GM03348 (cell line): ENCODE data around the gene SLC5A6.
A peak's percentile ranks its signal among the peaks of the same experiment; 100 is the strongest.
"Not testable (repeated sequence)": the region's sequence is repeated elsewhere in the genome, so short reads cannot be mapped to it uniquely, and the experiment has no call there.

Experiments
- DNase-seq: peaks from one replicate; pipeline ENCODE4 v3.0.0; 2012; ENCODE audit warnings: low spot score

SLC5A6 gene

GRCh38 chr2:27205206-27205605 is 6.9 kb downstream of the SLC5A6 start:
- no peak for DNase-seq

DNA sequence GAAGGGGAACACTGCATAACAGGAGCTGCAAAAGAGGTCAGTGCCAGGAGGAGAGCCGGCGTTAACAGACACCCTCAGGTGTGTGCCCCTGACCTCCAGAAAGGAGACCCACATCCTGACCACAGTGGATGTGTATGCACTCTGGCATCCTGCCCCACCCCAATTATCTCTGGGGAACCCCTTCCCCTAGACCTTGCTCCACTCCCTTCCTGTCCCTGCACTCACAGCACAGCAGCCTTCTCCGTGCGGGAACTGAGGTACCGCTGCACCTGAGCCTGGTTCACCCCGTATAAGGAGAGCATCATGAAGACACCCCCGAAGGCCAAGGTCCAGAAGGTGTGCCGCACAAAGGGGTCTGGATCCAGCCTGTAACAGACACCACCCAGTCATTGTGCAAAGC is 7.5 kb downstream of the SLC5A6 start:
- DNase-seq, result no peak

GRCh38 chr2:27203741-27204140 is 8.3 kb downstream of the SLC5A6 start:
- DNase-seq, result no peak

DNA sequence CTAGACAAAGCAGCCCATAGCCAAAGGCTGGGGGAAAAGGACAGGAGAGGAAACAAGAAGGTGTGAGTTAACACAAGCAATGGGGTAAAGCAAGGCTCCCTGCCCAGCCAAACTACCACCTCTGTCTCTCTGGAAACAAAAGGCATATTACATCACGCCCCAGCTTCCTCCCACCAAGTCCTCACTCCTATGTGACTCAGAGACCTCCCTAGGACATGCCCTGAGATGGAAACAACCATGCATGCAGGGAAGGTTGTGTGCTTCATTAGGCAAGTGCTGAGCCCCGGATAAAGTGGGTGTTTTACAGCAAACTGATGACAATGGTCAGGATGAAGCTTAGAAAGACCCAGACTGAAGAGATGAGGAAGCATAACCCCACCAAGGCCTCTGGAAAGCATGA is 9.2 kb downstream of the SLC5A6 start:
- DNase-seq, result no peak

DNA sequence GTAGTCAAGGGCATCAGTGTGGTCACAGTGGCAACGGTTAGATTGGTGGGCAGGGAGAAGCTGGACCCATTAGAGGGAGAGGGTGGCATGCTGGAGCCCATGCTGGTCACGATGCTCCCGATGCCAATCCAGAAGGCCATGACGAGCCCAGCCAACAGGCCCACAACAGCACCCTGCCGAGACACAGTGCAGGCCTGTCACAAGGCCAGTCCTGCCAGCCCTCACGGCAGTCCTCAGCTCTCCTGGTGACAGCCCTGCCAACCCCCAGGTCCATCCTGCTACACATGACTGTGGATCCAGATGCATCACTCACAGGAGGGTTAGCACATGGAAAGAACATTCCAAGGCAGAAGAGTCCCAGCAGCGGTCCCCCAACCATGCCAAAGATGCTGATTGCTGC is 10.4 kb downstream of the SLC5A6 start:
- no peak for DNase-seq

DNA sequence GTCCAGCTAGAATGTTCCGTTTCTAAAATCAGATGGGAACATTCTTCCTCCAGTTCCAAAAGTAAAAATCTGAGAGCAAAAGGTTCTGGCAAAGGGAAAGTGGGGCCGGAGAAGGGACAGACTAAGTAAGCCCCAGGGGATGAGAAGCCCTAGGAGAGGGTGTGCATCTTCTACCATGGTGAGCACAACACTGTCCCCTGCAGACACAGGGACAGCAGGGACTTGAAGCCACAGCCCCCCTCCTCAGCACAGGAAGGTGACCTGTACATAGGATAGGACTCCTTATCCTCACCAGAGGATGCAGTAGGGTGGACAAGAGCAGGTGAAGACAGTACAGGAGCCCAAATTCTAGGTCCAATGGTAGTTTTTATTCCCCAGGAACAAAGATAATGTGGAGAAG is 12.8 kb downstream of the SLC5A6 start:
- DNase-seq, result no peak

- DNase-seq, result no peak
Observed at GRCh38 chr2:27198627-27199026, 13.4 kb downstream of the SLC5A6 start.

DNA sequence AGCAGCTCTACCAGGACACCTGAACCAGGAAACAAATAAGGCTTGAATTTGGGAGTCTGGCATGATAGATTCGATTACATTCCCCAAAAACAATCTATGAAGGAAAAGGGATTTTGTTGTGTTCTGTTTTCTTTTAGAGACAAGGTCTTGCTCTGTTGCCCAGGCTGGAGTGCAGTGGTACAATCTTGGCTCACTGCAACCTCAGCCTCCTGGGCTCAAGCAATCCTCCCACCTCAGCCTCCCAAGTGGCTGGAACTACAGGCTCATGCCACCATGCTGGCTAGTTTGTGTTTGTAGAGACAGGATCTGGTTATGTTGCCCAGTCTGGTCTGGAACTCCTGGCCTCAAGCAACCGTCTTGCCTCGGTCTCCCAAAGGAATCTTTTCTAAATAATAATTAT is 14.0 kb downstream of the SLC5A6 start:
- DNase-seq, result not testable (repeated sequence)

DNA sequence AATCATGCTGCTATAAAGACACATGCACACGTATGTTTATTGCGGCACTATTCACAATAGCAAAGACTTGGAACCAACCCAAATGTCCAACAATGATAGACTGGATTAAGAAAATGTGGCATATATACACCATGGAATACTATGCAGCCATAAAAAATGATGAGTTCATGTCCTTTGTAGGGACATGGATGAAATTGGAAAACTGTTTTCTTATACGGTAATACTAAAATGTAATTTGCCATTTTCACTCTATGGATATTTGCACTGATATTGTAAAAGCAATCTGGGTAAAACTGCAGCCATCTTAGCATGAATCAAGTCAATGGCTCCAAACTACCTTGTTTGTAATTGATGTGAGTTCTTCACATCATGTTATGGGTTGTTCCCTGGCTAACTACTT is 16.3 kb downstream of the SLC5A6 start:
- DNase-seq, result not testable (repeated sequence)

GRCh38 chr2:27194538-27195354 is 17.3 kb downstream of the SLC5A6 start:
- DNase-seq, result no peak

- peak; percentile 79 for DNase-seq
Observed at GRCh38 chr2:27191070-27191829, 20.8 kb downstream of the SLC5A6 start.

GRCh38 chr2:27189989-27190388 is 22.1 kb downstream of the SLC5A6 start:
- no peak for DNase-seq

- no peak for DNase-seq
Observed at GRCh38 chr2:27186613-27187345, 25.3 kb downstream of the SLC5A6 start.

DNA sequence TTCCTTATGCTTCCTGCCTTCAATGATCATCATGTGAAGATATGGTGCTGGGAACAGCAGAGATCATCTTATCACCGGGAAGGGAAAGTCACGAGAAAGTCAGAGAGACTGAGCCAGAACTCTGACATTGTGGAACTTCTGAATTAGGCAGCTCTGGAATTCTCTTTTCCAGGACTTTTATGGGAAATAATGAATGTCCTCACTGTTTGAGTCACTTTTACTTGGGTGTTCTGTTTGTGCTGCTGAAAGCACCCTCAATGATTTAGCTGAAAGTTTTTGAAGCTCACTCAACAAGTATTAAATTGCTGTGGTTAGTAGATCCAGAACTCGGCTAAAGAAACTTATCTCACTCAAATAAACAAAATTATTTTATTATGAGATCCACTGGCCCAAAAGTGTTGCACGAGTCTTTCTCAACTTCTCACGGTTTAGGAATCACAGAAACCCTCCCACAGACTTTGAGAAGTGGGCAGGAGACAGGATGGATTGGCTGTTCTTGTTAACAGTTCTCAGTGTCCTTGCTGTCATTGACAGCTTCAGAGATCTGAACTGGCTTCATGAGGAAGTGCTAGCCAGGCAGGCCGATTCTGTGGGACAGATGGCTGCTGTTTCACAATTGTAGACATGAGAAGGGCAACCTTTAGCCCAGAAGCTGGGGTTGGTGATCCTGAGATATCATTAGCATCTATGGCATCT is 26.6 kb downstream of the SLC5A6 start:
- DNase-seq, result peak; percentile 63

- no peak for DNase-seq
Observed at GRCh38 chr2:27184115-27184514, 28.0 kb downstream of the SLC5A6 start.

DNA sequence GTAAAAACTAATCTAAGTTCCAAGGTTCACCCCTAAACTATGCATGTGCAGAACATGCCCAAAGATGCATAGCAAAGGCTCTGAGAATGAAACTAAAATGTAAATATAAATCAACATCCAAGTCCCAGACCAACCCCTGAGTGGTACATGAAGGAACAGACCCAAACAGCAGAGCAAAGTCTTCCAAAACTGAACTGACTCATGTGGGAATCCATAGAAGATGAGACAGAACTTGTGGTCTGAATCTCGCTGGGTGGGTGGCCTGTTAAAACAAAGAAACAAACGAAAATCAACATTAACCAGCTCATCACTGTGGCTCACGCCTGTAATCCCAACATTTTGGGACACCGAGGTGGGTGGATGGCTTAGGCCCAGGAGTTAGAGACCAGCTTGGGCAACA is 29.7 kb downstream of the SLC5A6 start:
- no peak for DNase-seq

GRCh38 chr2:27179344-27180000 is 32.6 kb downstream of the SLC5A6 start:
- DNase-seq, result no peak

- DNase-seq, result no peak
Observed at GRCh38 chr2:27178469-27178868, 33.6 kb downstream of the SLC5A6 start.

DNA sequence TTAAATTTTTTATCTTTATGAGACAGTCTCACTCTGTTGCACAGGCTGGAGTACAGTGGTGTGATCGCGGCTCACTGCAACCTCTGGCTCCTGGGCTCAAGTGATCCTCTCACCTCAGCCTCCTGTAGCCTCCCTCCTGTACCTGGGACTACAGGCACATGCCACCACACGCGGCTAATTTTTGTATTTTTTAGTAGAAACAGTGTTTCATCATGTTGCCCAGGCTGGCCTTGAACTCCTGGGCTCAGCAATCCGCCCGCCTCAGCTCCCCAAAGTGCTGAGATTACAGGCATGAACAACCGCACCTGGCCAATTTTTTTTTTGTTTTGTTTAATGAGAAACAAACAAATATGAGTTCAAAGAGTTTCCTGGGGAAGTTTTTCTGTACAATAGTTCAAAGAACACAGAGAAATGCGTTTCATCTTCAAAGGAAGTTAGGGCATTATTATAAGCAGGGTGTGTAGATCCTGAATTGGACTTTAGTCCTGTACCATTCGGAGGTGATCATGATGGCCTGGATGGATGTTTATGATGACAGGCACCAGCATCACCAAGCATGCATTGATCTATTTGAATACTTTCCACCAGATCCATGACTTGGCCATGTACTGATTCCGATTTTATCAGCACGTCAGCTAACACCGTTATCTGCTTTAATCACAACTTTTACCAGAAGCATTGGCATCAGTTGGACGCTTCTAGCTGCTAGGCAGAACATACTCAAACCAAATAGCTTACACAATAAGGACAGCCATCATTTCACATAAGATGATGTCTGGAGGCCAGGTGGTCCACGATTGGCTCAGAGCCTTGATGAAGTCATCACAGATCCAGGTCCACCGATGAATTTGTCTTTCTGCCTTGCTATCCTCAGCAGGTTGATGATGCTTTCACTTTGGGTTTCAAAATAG is 34.4 kb downstream of the SLC5A6 start:
- DNase-seq, result no peak

DNA sequence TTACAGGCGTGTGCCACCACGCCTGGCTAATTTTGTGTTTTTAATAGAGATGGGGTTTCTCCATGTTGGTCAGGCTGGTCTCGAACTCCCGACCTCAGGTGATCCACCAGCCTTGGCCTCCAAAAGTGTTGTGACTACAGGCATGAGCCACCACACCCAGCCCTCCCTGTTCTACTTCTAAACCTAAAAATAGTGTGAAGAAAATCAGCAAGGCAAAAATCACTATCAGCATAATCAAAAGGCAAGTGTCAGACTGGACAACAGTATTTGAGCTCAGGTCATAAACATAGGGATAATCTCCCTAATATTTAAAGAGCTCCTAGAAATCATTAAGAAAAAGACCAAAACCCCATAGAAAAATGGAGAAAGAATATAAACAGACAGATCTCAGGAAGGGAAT is 36.3 kb downstream of the SLC5A6 start:
- DNase-seq, result not testable (repeated sequence)

GRCh38 chr2:27175330-27175729 is 36.7 kb downstream of the SLC5A6 start:
- no peak for DNase-seq
